Activated T-helper 1 cell treated with anti-CD3 and anti-CD28 coated beads, Interleukin-12 subunit alpha, Interleukin-12 subunit beta, Interleukin-2, Interleukin-4 antibody, amounts not matched to agents 30 ng/mL and 10 ng/mL and 1 ng/mL, durations not matched to agents 14 hours and 24 hours and 36 hours (primary cell): ENCODE measurements around the gene SLC37A4. TPM values are rescaled to one million over a fixed set of nuclear protein-coding genes. Genes with fewer than 3 reads are reported as not detected.
"Not testable (repeated sequence)": the region's sequence is repeated elsewhere in the genome, so short reads cannot be mapped to it uniquely, and the experiment has no call there.

Experiments used
- DNase-seq: peaks from one replicate; pipeline ENCODE4 v3.0.0; 2021; ENCODE audit warnings: low spot score
- H3K27ac Mint-ChIP-seq: one replicate; pipeline ENCODE4 v1.8.0; 2021; ENCODE audit warnings: mild to moderate bottlenecking, mixed read lengths
- H3K27me3 Mint-ChIP-seq: one replicate; pipeline ENCODE4 v1.8.0; 2022; ENCODE audit warnings: mild to moderate bottlenecking, moderate library complexity, mixed read lengths; ENCODE audit not compliant: insufficient read depth
- H3K36me3 Mint-ChIP-seq: one replicate; pipeline ENCODE4 v1.8.0; 2021; ENCODE audit warnings: low read depth, mixed read lengths
- H3K4me1 Mint-ChIP-seq: one replicate; pipeline ENCODE4 v1.8.0; 2021; ENCODE audit warnings: low read depth, mixed read lengths
- H3K4me3 Mint-ChIP-seq: one replicate; pipeline ENCODE4 v1.8.0; 2021; ENCODE audit warnings: mild to moderate bottlenecking, moderate library complexity, mixed read lengths
- H3K9me3 Mint-ChIP-seq: one replicate; pipeline ENCODE4 v1.8.0; 2021; ENCODE audit warnings: mixed read lengths
- intact Hi-C: fragments of 100-400 bp; cut with micrococcal nuclease; formaldehyde crosslinking; loops from one replicate; pipeline ENCODE4 v1.15.1; 2024
- total RNA-seq: library from RNA; stranded (reverse); gene quantifications from 2 replicates; pipeline ENCODE4 v1.2.3, GENCODE V29; 2022

SLC37A4 gene
- 24.3 and 28.7 TPM in 2 replicates for total RNA-seq

- no peaks in the 10 kb centered on the region for H3K9me3 Mint-ChIP-seq
- H3K4me1 Mint-ChIP-seq, result peaks cover 15% of the 10 kb centered on the region
- DNase-seq, result peak; percentile 99
- intact Hi-C loops, result loop anchor here (1.0 to 2.0 kb wide), 9 partner anchors 12 to 102 kb away; partner anchors contain the start of genes C2CD2L, CENATAC, HYOU1 and RPS25
- H3K36me3 Mint-ChIP-seq, result peaks cover 2% of the 10 kb centered on the region
- H3K27ac Mint-ChIP-seq, result peak within 1 kb of the TSS; percentile 86
- H3K4me3 Mint-ChIP-seq, result peak within 1 kb of the TSS; percentile 80
- no peaks in the 10 kb centered on the region for H3K27me3 Mint-ChIP-seq
Measured at GRCh38 chr11:119030329-119031047, at the start of gene SLC37A4. Gene SLC37A4 (minus strand): TSS chr11:119030877.

- intact Hi-C loops, result no loop called here
- Mint-ChIP-seq H3K4me1 (no peaks in the 10 kb centered on the region), H3K36me3 (peaks cover 35% of the 10 kb centered on the region), H3K27me3 (no peaks in the 10 kb centered on the region), H3K9me3 (no peaks in the 10 kb centered on the region), H3K4me3 (no peak overlapping the region), H3K27ac (no peak overlapping the region)
- DNase-seq, result no peak
Measured at GRCh38 chr11:119078675-119079420, 48.2 kb upstream of the SLC37A4 start.

- intact Hi-C loops, result no loop called here
- Mint-ChIP-seq H3K27ac (no peak overlapping the region), H3K4me3 (no peak overlapping the region), H3K9me3 (no peaks in the 10 kb centered on the region), H3K27me3 (no peaks in the 10 kb centered on the region), H3K4me1 (no peaks in the 10 kb centered on the region), H3K36me3 (peaks cover 38% of the 10 kb centered on the region)
- DNase-seq, result no peak
Measured at GRCh38 chr11:119077839-119078238, 47.2 kb upstream of the SLC37A4 start.

GRCh38 chr11:119067371-119068222, 36.9 kb upstream of the SLC37A4 start, which contains the start of gene VPS11:
Gene VPS11 (plus strand): TSS chr11:119067818. CDS start chr11:119067824, 6 bp downstream.
- intact Hi-C loops, result loop anchor here (1.0 to 5.0 kb wide), 13 partner anchors 10 to 495 kb away; partner anchors contain the start of genes ARCN1, HINFP, HMBS and HYOU1
- Mint-ChIP-seq H3K9me3 (no peaks in the 10 kb centered on the region), H3K36me3 (peaks cover 13% of the 10 kb centered on the region), H3K27ac (peak within 1 kb of the TSS; percentile 97), H3K4me1 (peaks cover 31% of the 10 kb centered on the region), H3K4me3 (peak within 1 kb of the TSS; percentile 96), H3K27me3 (peaks cover 2% of the 10 kb centered on the region)
- peak; percentile 98 for DNase-seq

GRCh38 chr11:119065369-119065768, 34.7 kb upstream of the SLC37A4 start:
- peak; percentile 38 for DNase-seq
- H3K27me3 Mint-ChIP-seq, result peaks cover 2% of the 10 kb centered on the region
- peak overlapping the region; percentile 96 for H3K4me3 Mint-ChIP-seq
- no peaks in the 10 kb centered on the region for H3K9me3 Mint-ChIP-seq
- no peak overlapping the region for H3K27ac Mint-ChIP-seq
- peaks cover 31% of the 10 kb centered on the region for H3K4me1 Mint-ChIP-seq
- H3K36me3 Mint-ChIP-seq, result peaks cover 8% of the 10 kb centered on the region
- intact Hi-C loops, result loop anchor here (5.0 kb wide), 1 partner anchor 493 kb away; the partner anchor contains the start of gene ARCN1

GRCh38 chr11:119062779-119063178, 32.1 kb upstream of the SLC37A4 start:
- H3K9me3 Mint-ChIP-seq, result no peaks in the 10 kb centered on the region
- peaks cover 6% of the 10 kb centered on the region for H3K36me3 Mint-ChIP-seq
- no peak overlapping the region for H3K4me3 Mint-ChIP-seq
- H3K27ac Mint-ChIP-seq, result no peak overlapping the region
- intact Hi-C loops, result no loop called here
- H3K4me1 Mint-ChIP-seq, result peaks cover 34% of the 10 kb centered on the region
- no peak for DNase-seq
- no peaks in the 10 kb centered on the region for H3K27me3 Mint-ChIP-seq

- DNase-seq, result no peak
- Mint-ChIP-seq H3K27me3 (no peaks in the 10 kb centered on the region), H3K27ac (no peak overlapping the region), H3K4me3 (no peak overlapping the region), H3K36me3 (peaks cover 4% of the 10 kb centered on the region), H3K4me1 (peaks cover 27% of the 10 kb centered on the region), H3K9me3 (no peaks in the 10 kb centered on the region)
- intact Hi-C loops, result no loop called here
Measured at GRCh38 chr11:119061256-119061655, 30.6 kb upstream of the SLC37A4 start.

GRCh38 chr11:119059128-119059527, 28.5 kb upstream of the SLC37A4 start:
- H3K9me3 Mint-ChIP-seq, H3K27ac Mint-ChIP-seq, intact Hi-C loops, H3K27me3 Mint-ChIP-seq, DNase-seq: not testable (repeated sequence)
- peak overlapping the region; percentile 46 for H3K4me3 Mint-ChIP-seq
- H3K4me1 Mint-ChIP-seq, result peaks cover 29% of the 10 kb centered on the region
- peaks cover 24% of the 10 kb centered on the region for H3K36me3 Mint-ChIP-seq

- H3K27ac Mint-ChIP-seq, result peak within 1 kb of the TSS; percentile 99
- H3K9me3 Mint-ChIP-seq, result no peaks in the 10 kb centered on the region
- H3K4me1 Mint-ChIP-seq, result peaks cover 48% of the 10 kb centered on the region
- peak within 1 kb of the TSS; percentile 97 for H3K4me3 Mint-ChIP-seq
- H3K27me3 Mint-ChIP-seq, result no peaks in the 10 kb centered on the region
- peak; percentile 98 for DNase-seq
- intact Hi-C loops, result loop anchor here (1.0 to 2.0 kb wide), 10 partner anchors 10 to 140 kb away; partner anchors contain the start of genes C2CD2L, DPAGT1, HINFP and RPS25
- peaks cover 39% of the 10 kb centered on the region for H3K36me3 Mint-ChIP-seq
Measured at GRCh38 chr11:119057000-119057769, 26.5 kb upstream of the SLC37A4 start, which contains the start of gene HYOU1. Gene HYOU1 (minus strand): TSS chr11:119057205. CDS start chr11:119056160, 1,045 bp downstream.

- H3K4me1 Mint-ChIP-seq, result peaks cover 52% of the 10 kb centered on the region
- intact Hi-C loops, result loop anchor here (2.0 kb wide), 1 partner anchor 140 kb away; no protein-coding TSS in a partner anchor
- H3K9me3 Mint-ChIP-seq, result no peaks in the 10 kb centered on the region
- peak overlapping the region; percentile 99 for H3K27ac Mint-ChIP-seq
- H3K27me3 Mint-ChIP-seq, result no peaks in the 10 kb centered on the region
- H3K36me3 Mint-ChIP-seq, result peaks cover 44% of the 10 kb centered on the region
- peak overlapping the region; percentile 97 for H3K4me3 Mint-ChIP-seq
- DNase-seq, result peak; percentile 33
Measured at GRCh38 chr11:119056421-119056999, 25.8 kb upstream of the SLC37A4 start.

GRCh38 chr11:119055901-119056300, 25.2 kb upstream of the SLC37A4 start:
- no peaks in the 10 kb centered on the region for H3K9me3 Mint-ChIP-seq
- H3K4me3 Mint-ChIP-seq, result peak overlapping the region; percentile 97
- no peak for DNase-seq
- H3K4me1 Mint-ChIP-seq, result peaks cover 52% of the 10 kb centered on the region
- peaks cover 50% of the 10 kb centered on the region for H3K36me3 Mint-ChIP-seq
- intact Hi-C loops, result loop anchor here (2.0 kb wide), 1 partner anchor 141 kb away; no protein-coding TSS in a partner anchor
- H3K27me3 Mint-ChIP-seq, result no peaks in the 10 kb centered on the region
- peak overlapping the region; percentile 78 for H3K27ac Mint-ChIP-seq
